Measurements from ENCODE around the gene FERMT3. TPM values are rescaled to one million over a fixed set of nuclear protein-coding genes. Genes with fewer than 3 reads are reported as not detected.
A peak's percentile ranks its signal among the peaks of the same experiment; 100 is the strongest.

Gene FERMT3
- total RNA-seq, 6 experiments from 2014 or later = 5.1 to 17.3 (median 8.1) TPM

DNA sequence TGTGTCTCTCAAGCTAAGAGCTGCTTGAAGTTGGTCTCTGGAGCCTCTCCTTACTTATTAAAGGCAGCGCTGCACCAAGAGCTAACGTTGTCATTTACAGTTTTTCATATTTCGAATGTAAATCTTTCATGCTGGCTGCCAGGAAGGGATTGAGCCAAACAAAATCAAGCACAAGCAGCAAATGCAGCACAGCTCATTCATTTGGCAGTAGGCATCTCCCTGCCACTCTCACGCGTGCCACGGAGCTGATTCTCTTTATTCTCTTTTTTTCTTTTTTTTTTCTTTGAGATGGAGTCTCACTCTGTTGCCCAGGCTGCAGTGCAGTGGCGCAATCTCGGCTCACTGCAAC lies 26.4 kb downstream of the FERMT3 start:
- H3K4me1 ChIP-seq = peaks cover 0 to 25% (median 5%) of the 10 kb centered on the region in 4 donors
- H3K27ac ChIP-seq = no peak overlapping the region
- H3K36me3 ChIP-seq = no peaks in the 10 kb centered on the region
- 89% methylated on average over 8 of the region's 8 CpGs for WGBS (ENCODE audit: insufficient coverage, low coverage, low lambda C conversion rate, missing lambda C conversion rate)
- no peaks in the 10 kb centered on the region for H3K9me3 ChIP-seq
- H3K4me3 ChIP-seq = no peak overlapping the region
- intact Hi-C loops (cut with DNase I) = no loop called here
- DNase-seq (no peak), ATAC-seq (no peak)
- H3K27me3 ChIP-seq = no peaks in the 10 kb centered on the region
- TF ChIP-seq, protein P1, sequence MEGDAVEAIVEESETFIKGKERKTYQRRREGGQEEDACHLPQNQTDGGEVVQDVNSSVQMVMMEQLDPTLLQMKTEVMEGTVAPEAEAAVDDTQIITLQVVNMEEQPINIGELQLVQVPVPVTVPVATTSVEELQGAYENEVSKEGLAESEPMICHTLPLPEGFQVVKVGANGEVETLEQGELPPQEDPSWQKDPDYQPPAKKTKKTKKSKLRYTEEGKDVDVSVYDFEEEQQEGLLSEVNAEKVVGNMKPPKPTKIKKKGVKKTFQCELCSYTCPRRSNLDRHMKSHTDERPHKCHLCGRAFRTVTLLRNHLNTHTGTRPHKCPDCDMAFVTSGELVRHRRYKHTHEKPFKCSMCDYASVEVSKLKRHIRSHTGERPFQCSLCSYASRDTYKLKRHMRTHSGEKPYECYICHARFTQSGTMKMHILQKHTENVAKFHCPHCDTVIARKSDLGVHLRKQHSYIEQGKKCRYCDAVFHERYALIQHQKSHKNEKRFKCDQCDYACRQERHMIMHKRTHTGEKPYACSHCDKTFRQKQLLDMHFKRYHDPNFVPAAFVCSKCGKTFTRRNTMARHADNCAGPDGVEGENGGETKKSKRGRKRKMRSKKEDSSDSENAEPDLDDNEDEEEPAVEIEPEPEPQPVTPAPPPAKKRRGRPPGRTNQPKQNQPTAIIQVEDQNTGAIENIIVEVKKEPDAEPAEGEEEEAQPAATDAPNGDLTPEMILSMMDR (IDR thresholded peaks at IDR 0.05) = no peak
- no peak for TF ChIP-seq POLR2A (IDR thresholded peaks at IDR 0.05)

- no peaks in the 10 kb centered on the region for H3K27me3 ChIP-seq
- ATAC-seq (peak; percentile 43 to 66 (median 52)), DNase-seq (peak; percentile 81 to 87 (median 81))
- H3K27ac ChIP-seq = peak within 1 kb of the TSS; percentile 36 to 79 (median 57)
- H3K4me1 ChIP-seq = peaks cover 0 to 32% (median 7%) of the 10 kb centered on the region in 4 donors
- TF ChIP-seq, protein P1 (IDR thresholded peaks at IDR 0.05) = no peak
- TF ChIP-seq POLR2A (IDR thresholded peaks at IDR 0.05) = peak; percentile 27
- H3K4me3 ChIP-seq = peak within 1 kb of the TSS; percentile 54 to 58 (median 57)
- WGBS (ENCODE audit: insufficient coverage, low coverage, low lambda C conversion rate, missing lambda C conversion rate) = 8% methylated on average over 6 of the region's 62 CpGs
- no peaks in the 10 kb centered on the region for H3K36me3 ChIP-seq
- H3K9me3 ChIP-seq = no peaks in the 10 kb centered on the region
- intact Hi-C loops (cut with DNase I) = no loop called here
Measured at GRCh38 chr11:64233913-64234586, 27.5 kb downstream of the FERMT3 start, which contains the start of gene VEGFB. Gene VEGFB, plus strand, starts transcription at chr11:64234584. Its CDS starts 250 bp downstream, at chr11:64234834.

GRCh38 chr11:64234647-64235379 lies 28.3 kb downstream of the FERMT3 start:
- Histone ChIP-seq H3K36me3 (no peaks in the 10 kb centered on the region), H3K27me3 (no peaks in the 10 kb centered on the region), H3K4me3 (peak overlapping the region; percentile 54 to 58 (median 57)), H3K4me1 (peaks cover 0 to 31% (median 7%) of the 10 kb centered on the region in 4 donors), H3K9me3 (no peaks in the 10 kb centered on the region), H3K27ac (peak overlapping the region; percentile 36 to 79 (median 57))
- ATAC-seq (peak; percentile 8 to 37 (median 23)), DNase-seq (peak in 2 of 3 donors; percentile 64 to 73)
- WGBS (ENCODE audit: insufficient coverage, low coverage, low lambda C conversion rate, missing lambda C conversion rate) = 0% methylated on average over 2 of the region's 80 CpGs
- TF ChIP-seq POLR2A (IDR thresholded peaks at IDR 0.05) = peak; percentile 41
- TF ChIP-seq, protein P1 (IDR thresholded peaks at IDR 0.05) = no peak
- intact Hi-C loops (cut with DNase I) = no loop called here

GRCh38 chr11:64235437-64236161 lies 29.1 kb downstream of the FERMT3 start:
- no peak for TF ChIP-seq POLR2A (IDR thresholded peaks at IDR 0.05)
- TF ChIP-seq, protein P1 (IDR thresholded peaks at IDR 0.05) = no peak
- intact Hi-C loops (cut with DNase I) = no loop called here
- WGBS (ENCODE audit: insufficient coverage, low coverage, low lambda C conversion rate, missing lambda C conversion rate) = no CpG with 5 or more reads among the region's 12 CpGs
- no peaks in the 10 kb centered on the region for H3K27me3 ChIP-seq
- peak overlapping the region in 1 of 3 donors; percentile 79 for H3K27ac ChIP-seq
- peaks cover 0 to 35% (median 10%) of the 10 kb centered on the region in 4 donors for H3K4me1 ChIP-seq
- H3K4me3 ChIP-seq = peak overlapping the region; percentile 54 to 58 (median 57)
- no peaks in the 10 kb centered on the region for H3K36me3 ChIP-seq
- DNase-seq (peak in 1 of 3 donors; percentile 49), ATAC-seq (no peak)
- no peaks in the 10 kb centered on the region for H3K9me3 ChIP-seq
